GM18502 (cell line): Measurements from ENCODE around the gene NR1I3.
"Not testable (repeated sequence)": the region's sequence is repeated elsewhere in the genome, so short reads cannot be mapped to it uniquely, and the experiment has no call there.

Experiments used
- ATAC-seq: cut with Tn5 transposase; IDR thresholded peaks from one replicate; pipeline ENCODE4 v1.9.1; 2021; ENCODE audit warnings: mild to moderate bottlenecking; ENCODE audit not compliant: unreplicated experiment, poor library complexity

Gene NR1I3

GRCh38 chr1:161238039-161238473 lies at the start of gene NR1I3:
NR1I3 (minus strand) TSS chr1:161238203; CDS start chr1:161236565, 1,638 bp downstream.
- ATAC-seq: no peak

DNA sequence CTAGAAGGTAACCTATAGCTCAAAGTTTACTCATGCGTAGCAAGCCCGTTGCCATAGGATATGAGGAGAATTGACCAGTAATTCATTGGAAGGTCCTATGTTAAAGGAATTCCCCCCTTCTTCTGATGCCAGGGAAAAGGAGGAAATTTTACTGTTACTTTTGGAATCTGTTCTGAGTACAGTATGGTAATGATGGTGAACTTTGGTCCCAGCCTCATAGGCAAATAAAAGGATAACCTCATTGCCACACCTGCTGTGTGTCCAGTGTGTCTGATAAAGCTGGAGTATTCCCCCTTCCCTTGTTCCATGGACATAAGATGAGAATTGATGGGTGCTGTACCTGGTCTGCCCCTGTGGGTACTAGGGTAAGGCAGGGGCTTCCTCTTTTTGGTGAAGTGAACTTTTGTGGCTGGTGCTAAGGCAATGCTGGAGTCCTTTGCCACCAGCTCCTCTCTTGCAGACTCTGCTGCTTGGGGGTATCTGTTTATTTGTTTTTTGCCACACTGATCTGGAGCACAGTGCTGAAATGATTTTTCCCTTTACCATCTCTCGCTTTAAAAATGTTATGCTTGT lies 49.6 kb upstream of the NR1I3 start:
- ATAC-seq: no peak

DNA sequence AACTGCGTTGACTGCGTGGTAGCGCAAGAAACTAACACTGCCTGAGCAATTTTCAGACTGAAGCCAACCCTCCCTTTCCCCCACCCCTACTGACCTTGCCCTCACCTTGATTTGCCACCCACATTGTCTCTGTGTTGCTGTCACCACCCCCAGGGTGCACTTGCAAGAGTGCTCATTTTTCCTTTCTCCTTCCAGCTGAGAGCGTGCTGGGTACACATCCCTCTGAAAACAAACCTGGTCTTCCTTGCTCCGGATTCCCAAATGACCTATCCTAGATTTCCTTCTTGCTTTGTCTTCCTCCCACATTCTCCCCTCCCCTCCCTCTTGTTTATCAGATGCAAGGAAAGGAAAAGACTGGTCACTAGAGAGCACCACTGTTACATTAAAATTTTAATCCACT lies 47.5 kb upstream of the NR1I3 start:
- ATAC-seq: no peak

GRCh38 chr1:161285113-161285512 lies 47.1 kb upstream of the NR1I3 start:
- no peak for ATAC-seq

DNA sequence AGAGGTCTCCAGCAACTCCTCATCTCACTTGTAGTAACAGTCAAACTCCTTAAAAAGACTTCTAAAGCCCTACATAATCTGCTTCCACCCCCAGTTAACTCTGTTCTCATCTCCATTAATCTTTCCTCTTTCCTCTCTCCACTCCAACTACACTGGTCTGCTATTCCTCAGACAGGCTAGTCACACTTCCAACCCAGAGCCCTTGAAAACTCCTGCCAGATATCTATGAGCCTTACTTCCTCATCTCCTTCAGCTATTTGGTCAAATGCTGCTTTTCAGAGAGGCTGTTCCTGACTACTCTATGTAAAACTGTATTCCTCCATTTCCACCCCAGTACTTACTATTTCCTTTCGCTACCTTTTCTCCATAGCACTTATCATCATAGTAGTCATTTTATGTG lies 45.0 kb upstream of the NR1I3 start:
- ATAC-seq: no peak

- ATAC-seq: no peak
These were observed 36.9 kb upstream of the NR1I3 start for GRCh38 chr1:161274874-161275273.

GRCh38 chr1:161273402-161273801 lies 35.4 kb upstream of the NR1I3 start:
- ATAC-seq: no peak

GRCh38 chr1:161267321-161267720 lies 29.3 kb upstream of the NR1I3 start:
- no peak for ATAC-seq

DNA sequence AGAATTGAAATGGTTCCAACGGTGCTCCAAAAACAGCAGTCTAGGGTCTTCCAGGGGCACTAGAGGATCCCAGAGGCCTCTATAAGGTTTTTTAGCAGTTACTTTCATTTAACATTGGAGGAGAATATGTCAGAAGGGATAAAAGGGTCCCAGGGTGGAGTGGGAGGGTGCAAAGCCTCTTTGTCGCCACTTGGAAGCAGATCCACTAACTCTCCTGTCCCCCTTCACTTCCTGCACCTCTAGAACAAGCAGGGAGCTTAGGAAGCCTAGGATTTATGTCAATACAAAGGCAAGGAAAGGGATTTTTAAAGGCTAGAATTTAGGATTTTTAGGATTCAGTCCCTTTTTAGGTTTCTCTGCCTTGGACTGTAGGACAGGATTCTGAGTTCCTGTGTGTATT lies 28.8 kb upstream of the NR1I3 start:
- ATAC-seq: no peak

- no peak for ATAC-seq
These were observed 28.2 kb upstream of the NR1I3 start for GRCh38 chr1:161266202-161266601.

GRCh38 chr1:161265305-161265704 lies 27.3 kb upstream of the NR1I3 start:
- ATAC-seq: no peak

- ATAC-seq: no peak
These were observed 23.5 kb upstream of the NR1I3 start for GRCh38 chr1:161261261-161262235.

GRCh38 chr1:161260376-161261260 lies 22.6 kb upstream of the NR1I3 start:
- no peak for ATAC-seq

DNA sequence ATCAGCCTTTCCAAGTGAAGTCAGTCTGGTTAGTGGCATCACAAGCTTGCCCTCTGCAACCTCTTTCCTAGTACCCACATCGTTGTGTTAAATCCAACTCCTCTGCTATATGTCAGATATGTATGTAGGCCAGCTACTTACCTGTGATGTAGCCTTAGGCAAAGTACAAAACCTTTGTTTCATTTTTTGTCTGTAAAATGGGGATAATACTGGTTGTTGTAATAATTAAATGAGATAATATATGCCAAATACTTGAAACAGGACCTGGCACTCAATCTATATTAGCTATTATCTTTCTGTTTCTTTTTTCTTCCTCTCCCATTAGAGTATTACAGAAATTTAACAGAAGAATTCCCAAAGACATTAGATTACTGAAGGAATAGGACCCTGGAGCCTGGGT lies 21.8 kb upstream of the NR1I3 start:
- no peak for ATAC-seq

DNA sequence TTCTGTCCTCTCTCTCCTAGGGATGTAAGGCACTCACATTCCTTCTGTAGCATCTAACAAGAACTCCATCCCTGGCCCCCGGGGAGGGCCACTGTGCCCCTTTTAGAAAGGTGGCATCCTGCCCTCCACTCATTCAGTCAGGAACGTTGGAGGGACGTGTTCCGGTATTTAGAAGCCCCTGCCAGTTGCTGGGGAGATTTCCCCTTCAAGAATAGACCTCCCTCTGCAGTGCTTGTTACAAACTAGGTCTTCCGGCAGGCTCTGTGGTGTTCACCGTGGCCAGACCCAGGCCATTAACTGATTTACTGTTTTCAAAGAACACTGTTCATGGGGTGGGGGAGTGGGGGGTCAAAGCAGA lies 21.3 kb upstream of the NR1I3 start:
- no peak for ATAC-seq

- peak; percentile 58 for ATAC-seq
These were observed 20.7 kb upstream of the NR1I3 start, which contains the start of gene PCP4L1 for GRCh38 chr1:161258439-161259344. PCP4L1 (plus strand) TSS chr1:161258745; CDS start chr1:161258975, 230 bp downstream.

DNA sequence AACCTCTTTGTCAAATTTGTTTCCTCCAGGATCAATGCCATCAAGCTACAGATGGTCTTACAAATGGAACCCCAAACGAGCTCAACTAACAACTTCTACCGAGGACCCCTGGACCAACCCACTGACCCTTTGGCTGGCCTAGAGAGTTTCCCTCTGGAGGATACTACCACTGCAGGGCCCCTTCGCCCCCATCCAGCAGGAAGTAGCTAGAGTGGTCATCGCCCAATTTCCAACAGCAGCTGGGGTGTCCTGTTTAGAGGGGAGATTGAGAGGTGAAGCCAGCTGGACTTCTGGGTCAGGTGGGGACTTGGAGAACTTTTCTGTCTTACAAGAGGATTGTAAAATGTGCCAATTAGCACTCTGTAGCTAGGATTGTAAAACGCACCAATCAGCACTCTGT lies 19.1 kb upstream of the NR1I3 start:
- ATAC-seq: not testable (repeated sequence)

GRCh38 chr1:161255955-161256520 lies 18.0 kb upstream of the NR1I3 start:
- ATAC-seq: not testable (repeated sequence)

GRCh38 chr1:161255302-161255701 lies 17.3 kb upstream of the NR1I3 start:
- ATAC-seq: not testable (repeated sequence)
